GM23338 (cell line): Measurements from ENCODE around the gene TTL. TPM values are rescaled to one million over a fixed set of nuclear protein-coding genes. Genes with fewer than 3 reads are reported as not detected.

Experiments used
- ATAC-seq: fragments of 200-7000 bp; cut with Tn5 transposase; 3 replicates; pipeline ENCODE4 v1.9.1; 2020
- DNase-seq: peaks from one replicate; pipeline ENCODE4 v3.0.0-alpha.2; 2015; ENCODE audit warnings: low spot score
- H2AFZ ChIP-seq: fragments of 200-600 bp; sonication (generic); 2 replicates; pipeline ENCODE4 v1.8.0; 2016; ENCODE audit warnings: antibody characterized with exemption, mild to moderate bottlenecking, moderate library complexity
- H3F3A ChIP-seq: fragments of 200-600 bp; sonication (generic); replicated peaks from 2 replicates; pipeline ENCODE4 v1.8.0; 2017; ENCODE audit warnings: antibody characterized with exemption, mixed run types, low read depth
- H3K27ac ChIP-seq: fragments of 200-600 bp; sonication (generic); 2 replicates; pipeline ENCODE4 v1.6.1; 2016; ENCODE audit warnings: low read depth
- H3K27me3 ChIP-seq: fragments of 200-600 bp; sonication (generic); 2 replicates; pipeline ENCODE4 v1.8.0; 2016; ENCODE audit warnings: mild to moderate bottlenecking, mixed run types, moderate library complexity; ENCODE audit not compliant: insufficient read depth
- H3K36me3 ChIP-seq: fragments of 200-600 bp; sonication (generic); 2 replicates; pipeline ENCODE4 v1.8.0; 2016; ENCODE audit warnings: mild to moderate bottlenecking; ENCODE audit not compliant: insufficient read depth
- H3K4me1 ChIP-seq: fragments of 200-600 bp; sonication (generic); 2 replicates; pipeline ENCODE4 v1.8.0; 2016; ENCODE audit warnings: mild to moderate bottlenecking, moderate library complexity; ENCODE audit not compliant: insufficient read depth
- H3K4me2 ChIP-seq: fragments of 200-600 bp; sonication (generic); 2 replicates; pipeline ENCODE4 v1.7.1; 2017; ENCODE audit warnings: mixed run types
- H3K4me3 ChIP-seq: fragments of 200-600 bp; sonication (generic); 2 replicates; pipeline ENCODE4 v1.6.1; 2016; ENCODE audit warnings: mixed run types
- H3K79me2 ChIP-seq: fragments of 200-600 bp; sonication (generic); replicated peaks from 2 replicates; pipeline ENCODE4 v1.8.0; 2017; ENCODE audit warnings: mild to moderate bottlenecking; ENCODE audit not compliant: insufficient read depth
- H3K9me2 ChIP-seq: fragments of 200-600 bp; sonication (generic); 2 replicates; pipeline ENCODE4 v1.8.0; 2017; ENCODE audit not compliant: insufficient read depth
- H4K20me1 ChIP-seq: fragments of 200-600 bp; sonication (generic); replicated peaks from 2 replicates; pipeline ENCODE4 v1.8.0; 2017; ENCODE audit warnings: mild to moderate bottlenecking; ENCODE audit not compliant: insufficient read depth
- H3K27ac Mint-ChIP-seq: 2 replicates; pipeline ENCODE4 v1.8.0; 2020; ENCODE audit warnings: inconsistent platforms, mild to moderate bottlenecking, moderate library complexity, mixed read lengths
- H3K27me3 Mint-ChIP-seq: 3 replicates; pipeline ENCODE4 v1.8.0; 2022; ENCODE audit warnings: low read depth, mild to moderate bottlenecking, moderate library complexity, mixed read lengths, inconsistent platforms; ENCODE audit not compliant: insufficient read depth, poor library complexity
- H3K36me3 Mint-ChIP-seq: 3 replicates; pipeline ENCODE4 v1.8.0; 2021; ENCODE audit warnings: low read depth, mild to moderate bottlenecking, inconsistent platforms, moderate library complexity, mixed read lengths
- H3K4me1 Mint-ChIP-seq: 3 replicates; pipeline ENCODE4 v1.8.0; 2020; ENCODE audit warnings: mild to moderate bottlenecking, inconsistent platforms, mixed read lengths
- H3K4me3 Mint-ChIP-seq: 3 replicates; pipeline ENCODE4 v1.8.0; 2021; ENCODE audit warnings: moderate library complexity, mild to moderate bottlenecking, inconsistent platforms, mixed read lengths
- H3K9me3 Mint-ChIP-seq: 3 replicates; pipeline ENCODE4 v1.8.0; 2020; ENCODE audit warnings: moderate library complexity, mild to moderate bottlenecking, inconsistent platforms, mixed read lengths
- CREB1 ChIP-seq: fragments of 250-450 bp; sonication (Bioruptor Pico); IDR thresholded peaks from 2 replicates; pipeline ENCODE4 v1.5.0; 2020; ENCODE audit warnings: low read depth, mild to moderate bottlenecking, moderate library complexity
- EZH2 ChIP-seq: fragments of 200-600 bp; sonication (generic); IDR thresholded peaks from one replicate; pipeline ENCODE4 v1.8.0; 2017; ENCODE audit warnings: antibody characterized with exemption, mild to moderate bottlenecking, low read depth; ENCODE audit not compliant: unreplicated experiment
- EZH2phosphoT487 ChIP-seq: fragments of 200-600 bp; sonication (generic); IDR thresholded peaks from one replicate; pipeline ENCODE4 v1.8.1; 2018; ENCODE audit warnings: antibody characterized with exemption; ENCODE audit not compliant: unreplicated experiment
- JUNB ChIP-seq: IDR thresholded peaks from one replicate; pipeline ENCODE4 v1.6.1; 2016; ENCODE audit warnings: antibody characterized with exemption; ENCODE audit not compliant: unreplicated experiment
- NANOG ChIP-seq: IDR thresholded peaks from 2 replicates; pipeline ENCODE4 v1.6.1; 2016; ENCODE audit warnings: antibody characterized with exemption, borderline replicate concordance
- POLR2AphosphoS5 ChIP-seq: IDR thresholded peaks from 2 replicates; pipeline ENCODE4 v1.6.1; 2016; ENCODE audit warnings: antibody characterized with exemption, low read depth
- STAT1 ChIP-seq: IDR thresholded peaks from one replicate; pipeline ENCODE4 v1.6.1; 2016; ENCODE audit warnings: antibody characterized with exemption; ENCODE audit not compliant: unreplicated experiment
- ZNF114 ChIP-seq: fragments of 250-450 bp; sonication (Bioruptor Pico); IDR thresholded peaks from 2 replicates; pipeline ENCODE4 v1.5.0; 2020; ENCODE audit warnings: mild to moderate bottlenecking, moderate library complexity
- ZNF331 ChIP-seq: fragments of 250-450 bp; sonication (Bioruptor Pico); IDR thresholded peaks from 2 replicates; pipeline ENCODE4 v1.5.0; 2020; ENCODE audit warnings: low read depth, mild to moderate bottlenecking, moderate library complexity
- polyA plus RNA-seq: library from polyadenylated mRNA; unstranded; fragments of >200 nt; fragmentation: Nextera tagmentation; extraction: Ambion mirVana; gene quantifications from 2 replicates; pipeline ENCODE4 v1.2.1, GENCODE V29; 2016
- total RNA-seq: library from RNA; depleted of rRNA; stranded (reverse); fragments of >200 nt; shearing (Covaris generic); gene quantifications from 2 replicates; pipeline ENCODE4 v1.2.3, GENCODE V29; 2014
- TF ChIP-seq, protein P1 (sequence below): fragments of 250-450 bp; sonication (Bioruptor Pico); IDR thresholded peaks from 2 replicates; pipeline ENCODE4 v1.5.0; 2020; ENCODE audit warnings: mild to moderate bottlenecking, moderate library complexity
- TF ChIP-seq, protein P2 (sequence below), 2 experiments: fragments of 200-600 bp in 1 of 2; sonication (generic) in 1 of 2; conservative IDR thresholded peaks; 2 replicates each; pipeline versions ENCODE4 v1.5.1 to v1.6.1; 2016 to 2017; ENCODE audit warnings: antibody characterized with exemption in 2 of 2, low read depth in 2 of 2, mild to moderate bottlenecking in 2 of 2, moderate library complexity in 1 of 2
- TF ChIP-seq, protein P3 (sequence below): IDR thresholded peaks from 2 replicates; pipeline ENCODE4 v1.6.1; 2016; ENCODE audit warnings: antibody characterized with exemption
- TF ChIP-seq, protein P4 (sequence below): IDR thresholded peaks from one replicate; pipeline ENCODE4 v1.6.1; 2018; ENCODE audit warnings: antibody characterized with exemption; ENCODE audit not compliant: unreplicated experiment

Gene TTL
- total and polyA plus RNA-seq, 2 experiments from 2014 or later = 10.1 to 34.6 TPM

DNA sequence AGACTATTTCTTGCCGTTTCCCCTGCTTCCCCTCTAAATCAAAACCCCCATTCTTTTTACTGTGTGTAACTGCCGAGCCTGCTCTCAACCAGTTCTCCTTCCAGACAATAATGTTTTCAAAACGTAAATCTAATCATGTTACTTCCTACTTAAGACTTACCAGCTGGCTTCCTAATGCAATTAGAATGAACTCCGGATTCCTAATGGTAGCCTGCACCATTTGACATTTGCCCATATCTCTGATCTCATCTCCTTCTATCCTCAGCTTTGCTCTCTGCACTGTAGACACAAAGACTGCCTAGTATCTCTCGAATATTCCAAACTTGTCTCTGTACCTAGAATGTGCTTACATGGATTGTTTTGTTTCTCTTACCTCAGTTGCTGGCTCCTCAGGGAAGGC, 12.9 kb downstream of the TTL start:
- H3K9me3 Mint-ChIP-seq = no peaks in the 10 kb centered on the region
- peaks cover 22% of the 10 kb centered on the region; the same call in 2 of the 3 replicates for H3K36me3 Mint-ChIP-seq
- DNase-seq (no peak), ATAC-seq (no peak)
- H2AFZ ChIP-seq = no peak overlapping the region
- H3F3A ChIP-seq = no peaks in the 10 kb centered on the region
- H3K27me3 ChIP-seq = no peaks in the 10 kb centered on the region
- H3K36me3 ChIP-seq = peaks cover 6% of the 10 kb centered on the region; the same call in 1 of the 2 replicates
- no peaks in the 10 kb centered on the region for H3K9me2 ChIP-seq
- peaks cover 6% of the 10 kb centered on the region; the same call in 2 of the 3 replicates for H3K4me1 Mint-ChIP-seq
- H3K27ac ChIP-seq = no peak overlapping the region
- H3K4me1 ChIP-seq = no peaks in the 10 kb centered on the region
- TF ChIP-seq, protein P1, sequence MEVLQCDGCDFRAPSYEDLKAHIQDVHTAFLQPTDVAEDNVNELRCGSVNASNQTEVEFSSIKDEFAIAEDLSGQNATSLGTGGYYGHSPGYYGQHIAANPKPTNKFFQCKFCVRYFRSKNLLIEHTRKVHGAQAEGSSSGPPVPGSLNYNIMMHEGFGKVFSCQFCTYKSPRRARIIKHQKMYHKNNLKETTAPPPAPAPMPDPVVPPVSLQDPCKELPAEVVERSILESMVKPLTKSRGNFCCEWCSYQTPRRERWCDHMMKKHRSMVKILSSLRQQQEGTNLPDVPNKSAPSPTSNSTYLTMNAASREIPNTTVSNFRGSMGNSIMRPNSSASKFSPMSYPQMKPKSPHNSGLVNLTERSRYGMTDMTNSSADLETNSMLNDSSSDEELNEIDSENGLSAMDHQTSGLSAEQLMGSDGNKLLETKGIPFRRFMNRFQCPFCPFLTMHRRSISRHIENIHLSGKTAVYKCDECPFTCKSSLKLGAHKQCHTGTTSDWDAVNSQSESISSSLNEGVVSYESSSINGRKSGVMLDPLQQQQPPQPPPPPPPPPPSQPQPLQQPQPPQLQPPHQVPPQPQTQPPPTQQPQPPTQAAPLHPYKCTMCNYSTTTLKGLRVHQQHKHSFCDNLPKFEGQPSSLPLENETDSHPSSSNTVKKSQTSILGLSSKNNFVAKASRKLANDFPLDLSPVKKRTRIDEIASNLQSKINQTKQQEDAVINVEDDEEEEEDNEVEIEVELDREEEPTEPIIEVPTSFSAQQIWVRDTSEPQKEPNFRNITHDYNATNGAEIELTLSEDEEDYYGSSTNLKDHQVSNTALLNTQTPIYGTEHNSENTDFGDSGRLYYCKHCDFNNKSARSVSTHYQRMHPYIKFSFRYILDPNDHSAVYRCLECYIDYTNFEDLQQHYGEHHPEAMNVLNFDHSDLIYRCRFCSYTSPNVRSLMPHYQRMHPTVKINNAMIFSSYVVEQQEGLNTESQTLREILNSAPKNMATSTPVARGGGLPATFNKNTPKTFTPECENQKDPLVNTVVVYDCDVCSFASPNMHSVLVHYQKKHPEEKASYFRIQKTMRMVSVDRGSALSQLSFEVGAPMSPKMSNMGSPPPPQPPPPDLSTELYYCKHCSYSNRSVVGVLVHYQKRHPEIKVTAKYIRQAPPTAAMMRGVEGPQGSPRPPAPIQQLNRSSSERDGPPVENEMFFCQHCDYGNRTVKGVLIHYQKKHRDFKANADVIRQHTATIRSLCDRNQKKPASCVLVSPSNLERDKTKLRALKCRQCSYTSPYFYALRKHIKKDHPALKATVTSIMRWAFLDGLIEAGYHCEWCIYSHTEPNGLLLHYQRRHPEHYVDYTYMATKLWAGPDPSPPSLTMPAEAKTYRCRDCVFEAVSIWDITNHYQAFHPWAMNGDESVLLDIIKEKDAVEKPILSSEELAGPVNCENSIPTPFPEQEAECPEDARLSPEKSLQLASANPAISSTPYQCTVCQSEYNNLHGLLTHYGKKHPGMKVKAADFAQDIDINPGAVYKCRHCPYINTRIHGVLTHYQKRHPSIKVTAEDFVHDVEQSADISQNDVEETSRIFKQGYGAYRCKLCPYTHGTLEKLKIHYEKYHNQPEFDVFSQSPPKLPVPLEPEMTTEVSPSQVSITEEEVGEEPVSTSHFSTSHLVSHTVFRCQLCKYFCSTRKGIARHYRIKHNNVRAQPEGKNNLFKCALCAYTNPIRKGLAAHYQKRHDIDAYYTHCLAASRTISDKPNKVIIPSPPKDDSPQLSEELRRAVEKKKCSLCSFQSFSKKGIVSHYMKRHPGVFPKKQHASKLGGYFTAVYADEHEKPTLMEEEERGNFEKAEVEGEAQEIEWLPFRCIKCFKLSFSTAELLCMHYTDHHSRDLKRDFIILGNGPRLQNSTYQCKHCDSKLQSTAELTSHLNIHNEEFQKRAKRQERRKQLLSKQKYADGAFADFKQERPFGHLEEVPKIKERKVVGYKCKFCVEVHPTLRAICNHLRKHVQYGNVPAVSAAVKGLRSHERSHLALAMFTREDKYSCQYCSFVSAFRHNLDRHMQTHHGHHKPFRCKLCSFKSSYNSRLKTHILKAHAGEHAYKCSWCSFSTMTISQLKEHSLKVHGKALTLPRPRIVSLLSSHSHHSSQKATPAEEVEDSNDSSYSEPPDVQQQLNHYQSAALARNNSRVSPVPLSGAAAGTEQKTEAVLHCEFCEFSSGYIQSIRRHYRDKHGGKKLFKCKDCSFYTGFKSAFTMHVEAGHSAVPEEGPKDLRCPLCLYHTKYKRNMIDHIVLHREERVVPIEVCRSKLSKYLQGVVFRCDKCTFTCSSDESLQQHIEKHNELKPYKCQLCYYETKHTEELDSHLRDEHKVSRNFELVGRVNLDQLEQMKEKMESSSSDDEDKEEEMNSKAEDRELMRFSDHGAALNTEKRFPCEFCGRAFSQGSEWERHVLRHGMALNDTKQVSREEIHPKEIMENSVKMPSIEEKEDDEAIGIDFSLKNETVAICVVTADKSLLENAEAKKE (CRISPR knock-in tag) = no peak
- TF ChIP-seq CREB1 (CRISPR knock-in tag) (no peak), JUNB (no peak), STAT1 (no peak), NANOG (no peak), EZH2 (no peak), ZNF114 (CRISPR knock-in tag) (no peak), ZNF331 (CRISPR knock-in tag) (no peak), EZH2phosphoT487 (no peak), POLR2AphosphoS5 (no peak)
- TF ChIP-seq, protein P2, sequence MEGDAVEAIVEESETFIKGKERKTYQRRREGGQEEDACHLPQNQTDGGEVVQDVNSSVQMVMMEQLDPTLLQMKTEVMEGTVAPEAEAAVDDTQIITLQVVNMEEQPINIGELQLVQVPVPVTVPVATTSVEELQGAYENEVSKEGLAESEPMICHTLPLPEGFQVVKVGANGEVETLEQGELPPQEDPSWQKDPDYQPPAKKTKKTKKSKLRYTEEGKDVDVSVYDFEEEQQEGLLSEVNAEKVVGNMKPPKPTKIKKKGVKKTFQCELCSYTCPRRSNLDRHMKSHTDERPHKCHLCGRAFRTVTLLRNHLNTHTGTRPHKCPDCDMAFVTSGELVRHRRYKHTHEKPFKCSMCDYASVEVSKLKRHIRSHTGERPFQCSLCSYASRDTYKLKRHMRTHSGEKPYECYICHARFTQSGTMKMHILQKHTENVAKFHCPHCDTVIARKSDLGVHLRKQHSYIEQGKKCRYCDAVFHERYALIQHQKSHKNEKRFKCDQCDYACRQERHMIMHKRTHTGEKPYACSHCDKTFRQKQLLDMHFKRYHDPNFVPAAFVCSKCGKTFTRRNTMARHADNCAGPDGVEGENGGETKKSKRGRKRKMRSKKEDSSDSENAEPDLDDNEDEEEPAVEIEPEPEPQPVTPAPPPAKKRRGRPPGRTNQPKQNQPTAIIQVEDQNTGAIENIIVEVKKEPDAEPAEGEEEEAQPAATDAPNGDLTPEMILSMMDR (conservative IDR thresholded peaks at IDR 0.05; ENCODE audit: low read depth in 2 of 2) = no peak
- TF ChIP-seq, protein P3, sequence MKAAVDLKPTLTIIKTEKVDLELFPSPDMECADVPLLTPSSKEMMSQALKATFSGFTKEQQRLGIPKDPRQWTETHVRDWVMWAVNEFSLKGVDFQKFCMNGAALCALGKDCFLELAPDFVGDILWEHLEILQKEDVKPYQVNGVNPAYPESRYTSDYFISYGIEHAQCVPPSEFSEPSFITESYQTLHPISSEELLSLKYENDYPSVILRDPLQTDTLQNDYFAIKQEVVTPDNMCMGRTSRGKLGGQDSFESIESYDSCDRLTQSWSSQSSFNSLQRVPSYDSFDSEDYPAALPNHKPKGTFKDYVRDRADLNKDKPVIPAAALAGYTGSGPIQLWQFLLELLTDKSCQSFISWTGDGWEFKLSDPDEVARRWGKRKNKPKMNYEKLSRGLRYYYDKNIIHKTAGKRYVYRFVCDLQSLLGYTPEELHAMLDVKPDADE = no peak
- TF ChIP-seq, protein P4, sequence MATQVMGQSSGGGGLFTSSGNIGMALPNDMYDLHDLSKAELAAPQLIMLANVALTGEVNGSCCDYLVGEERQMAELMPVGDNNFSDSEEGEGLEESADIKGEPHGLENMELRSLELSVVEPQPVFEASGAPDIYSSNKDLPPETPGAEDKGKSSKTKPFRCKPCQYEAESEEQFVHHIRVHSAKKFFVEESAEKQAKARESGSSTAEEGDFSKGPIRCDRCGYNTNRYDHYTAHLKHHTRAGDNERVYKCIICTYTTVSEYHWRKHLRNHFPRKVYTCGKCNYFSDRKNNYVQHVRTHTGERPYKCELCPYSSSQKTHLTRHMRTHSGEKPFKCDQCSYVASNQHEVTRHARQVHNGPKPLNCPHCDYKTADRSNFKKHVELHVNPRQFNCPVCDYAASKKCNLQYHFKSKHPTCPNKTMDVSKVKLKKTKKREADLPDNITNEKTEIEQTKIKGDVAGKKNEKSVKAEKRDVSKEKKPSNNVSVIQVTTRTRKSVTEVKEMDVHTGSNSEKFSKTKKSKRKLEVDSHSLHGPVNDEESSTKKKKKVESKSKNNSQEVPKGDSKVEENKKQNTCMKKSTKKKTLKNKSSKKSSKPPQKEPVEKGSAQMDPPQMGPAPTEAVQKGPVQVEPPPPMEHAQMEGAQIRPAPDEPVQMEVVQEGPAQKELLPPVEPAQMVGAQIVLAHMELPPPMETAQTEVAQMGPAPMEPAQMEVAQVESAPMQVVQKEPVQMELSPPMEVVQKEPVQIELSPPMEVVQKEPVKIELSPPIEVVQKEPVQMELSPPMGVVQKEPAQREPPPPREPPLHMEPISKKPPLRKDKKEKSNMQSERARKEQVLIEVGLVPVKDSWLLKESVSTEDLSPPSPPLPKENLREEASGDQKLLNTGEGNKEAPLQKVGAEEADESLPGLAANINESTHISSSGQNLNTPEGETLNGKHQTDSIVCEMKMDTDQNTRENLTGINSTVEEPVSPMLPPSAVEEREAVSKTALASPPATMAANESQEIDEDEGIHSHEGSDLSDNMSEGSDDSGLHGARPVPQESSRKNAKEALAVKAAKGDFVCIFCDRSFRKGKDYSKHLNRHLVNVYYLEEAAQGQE = no peak
- H3K4me3 ChIP-seq = no peak overlapping the region
- H3K79me2 ChIP-seq = peaks cover 10% of the 10 kb centered on the region; the same call in 1 of the 2 replicates
- peaks cover 2% of the 10 kb centered on the region; the same call in 1 of the 2 replicates for H4K20me1 ChIP-seq
- H3K27ac Mint-ChIP-seq = no peak overlapping the region
- H3K4me3 Mint-ChIP-seq = no peak overlapping the region
- peaks cover 2% of the 10 kb centered on the region for H3K27me3 Mint-ChIP-seq
- H3K4me2 ChIP-seq = no peak overlapping the region
